Panc1 (cell line): Measurements from ENCODE around the gene INSIG2. TPM values are rescaled to one million over a fixed set of nuclear protein-coding genes. Genes with fewer than 3 reads are reported as not detected.

Source experiments
- ATAC-seq: fragments of 200-7000 bp; cut with Tn5 transposase; 2 replicates; pipeline ENCODE4 v1.9.1; 2020; ENCODE audit warnings: mild to moderate bottlenecking, moderate library complexity
- BruUV-seq: library from RNA; stranded (reverse); fragments of 400-500 nt; replicated peaks from 2 replicates; lab custom pipeline; 2021; lab: Mats Ljungman, UMichigan
- CTCF ChIA-PET: fragments of 300-600 bp; sonication (Branson Sonifier 250); formaldehyde crosslinking; loops from one replicate; lab custom pipeline; 2022; ENCODE audit warnings: antibody characterized with exemption; lab: Charles Lee
- POLR2A ChIA-PET: fragments of 300-600 bp; sonication (Branson Sonifier 250); formaldehyde crosslinking; loops from one replicate; lab custom pipeline; 2022; ENCODE audit warnings: antibody characterized with exemption; lab: Charles Lee
- DNase-seq: peaks from one replicate; pipeline ENCODE4 v3.0.0-alpha.2; 2010; ENCODE audit warnings: low read depth, low spot score
- H3K27ac ChIP-seq: 2 replicates; pipeline ENCODE4 v1.5.1; 2011; ENCODE audit warnings: mild to moderate bottlenecking, low read length, inconsistent platforms
- H3K27me3 ChIP-seq: fragments of 200-500 bp; sonication (Bioruptor generic); 2 replicates; pipeline ENCODE4 v1.6.0; 2014; ENCODE audit warnings: low read length, inconsistent platforms; ENCODE audit not compliant: control insufficient read depth, insufficient read depth
- H3K36me3 ChIP-seq: fragments of 200-500 bp; sonication (Bioruptor generic); 2 replicates; pipeline ENCODE4 v1.5.1; 2014; ENCODE audit warnings: inconsistent platforms, mild to moderate bottlenecking, low read length, moderate library complexity; ENCODE audit not compliant: control insufficient read depth, insufficient read depth
- H3K4me1 ChIP-seq: 2 replicates; pipeline ENCODE4 v1.5.1; 2011; ENCODE audit warnings: inconsistent platforms, mild to moderate bottlenecking, low read length, moderate library complexity; ENCODE audit not compliant: control insufficient read depth, insufficient read depth
- H3K4me3 ChIP-seq, 2 experiments: 2 replicates each; pipeline ENCODE4 v1.5.1; 2011 to 2012; ENCODE audit warnings: low read depth in 2 of 2, low read length in 2 of 2, mild to moderate bottlenecking in 2 of 2, inconsistent platforms in 1 of 2, moderate library complexity in 1 of 2
- H3K9me3 ChIP-seq: fragments of 200-500 bp; sonication (Bioruptor generic); 2 replicates; pipeline ENCODE4 v1.5.1; 2014; ENCODE audit warnings: low read depth, mild to moderate bottlenecking, inconsistent platforms, low read length, moderate library complexity; ENCODE audit not compliant: control insufficient read depth, insufficient read depth
- POLR2AphosphoS5 ChIP-seq: IDR thresholded peaks from 2 replicates; pipeline ENCODE4 v1.6.1; 2012; ENCODE audit warnings: mild to moderate bottlenecking, low read depth, low read length, moderate library complexity
- REST ChIP-seq, 2 experiments: IDR thresholded peaks; 2 replicates each; pipeline ENCODE4 v1.6.1; 2011 to 2012; ENCODE audit warnings: low read depth in 2 of 2, control low read depth in 1 of 2, low read length in 1 of 2, mild to moderate bottlenecking in 1 of 2, moderate library complexity in 1 of 2; ENCODE audit not compliant: insufficient read depth in 1 of 2
- SIN3A ChIP-seq: IDR thresholded peaks from 2 replicates; pipeline ENCODE4 v1.6.1; 2012; ENCODE audit warnings: low read depth, mild to moderate bottlenecking, low read length, moderate library complexity, borderline replicate concordance; ENCODE audit not compliant: insufficient read depth
- TCF7L2 ChIP-seq: IDR thresholded peaks from 2 replicates; pipeline ENCODE4 v1.6.1; 2011; ENCODE audit warnings: mild to moderate bottlenecking, low read depth, low read length, inconsistent platforms
- in situ Hi-C: cut with HindIII; loops from 2 replicates; pipeline ENCODE4 v1.10.0; 2016; ENCODE audit warnings: low sequenced_read_pairs, low pct_unique_long_range_greater_than_20kb
- intact Hi-C: fragments of 100-400 bp; cut with micrococcal nuclease; formaldehyde crosslinking; loops from one replicate; pipeline ENCODE4 v1.10.0; 2022; ENCODE audit not compliant: unreplicated experiment
- total RNA-seq: library from RNA; stranded (reverse); gene quantifications from one replicate; pipeline ENCODE4 v1.2.1, GENCODE V29; 2021; ENCODE audit not compliant: unreplicated experiment
- TF ChIP-seq, protein P1 (sequence below): fragments of 450-650 bp; IDR thresholded peaks from 2 replicates; pipeline ENCODE4 v1.5.1; 2017; ENCODE audit warnings: mild to moderate bottlenecking

Gene INSIG2
- total RNA-seq, 1 experiment from 2014 or later: 9.9 TPM

DNA sequence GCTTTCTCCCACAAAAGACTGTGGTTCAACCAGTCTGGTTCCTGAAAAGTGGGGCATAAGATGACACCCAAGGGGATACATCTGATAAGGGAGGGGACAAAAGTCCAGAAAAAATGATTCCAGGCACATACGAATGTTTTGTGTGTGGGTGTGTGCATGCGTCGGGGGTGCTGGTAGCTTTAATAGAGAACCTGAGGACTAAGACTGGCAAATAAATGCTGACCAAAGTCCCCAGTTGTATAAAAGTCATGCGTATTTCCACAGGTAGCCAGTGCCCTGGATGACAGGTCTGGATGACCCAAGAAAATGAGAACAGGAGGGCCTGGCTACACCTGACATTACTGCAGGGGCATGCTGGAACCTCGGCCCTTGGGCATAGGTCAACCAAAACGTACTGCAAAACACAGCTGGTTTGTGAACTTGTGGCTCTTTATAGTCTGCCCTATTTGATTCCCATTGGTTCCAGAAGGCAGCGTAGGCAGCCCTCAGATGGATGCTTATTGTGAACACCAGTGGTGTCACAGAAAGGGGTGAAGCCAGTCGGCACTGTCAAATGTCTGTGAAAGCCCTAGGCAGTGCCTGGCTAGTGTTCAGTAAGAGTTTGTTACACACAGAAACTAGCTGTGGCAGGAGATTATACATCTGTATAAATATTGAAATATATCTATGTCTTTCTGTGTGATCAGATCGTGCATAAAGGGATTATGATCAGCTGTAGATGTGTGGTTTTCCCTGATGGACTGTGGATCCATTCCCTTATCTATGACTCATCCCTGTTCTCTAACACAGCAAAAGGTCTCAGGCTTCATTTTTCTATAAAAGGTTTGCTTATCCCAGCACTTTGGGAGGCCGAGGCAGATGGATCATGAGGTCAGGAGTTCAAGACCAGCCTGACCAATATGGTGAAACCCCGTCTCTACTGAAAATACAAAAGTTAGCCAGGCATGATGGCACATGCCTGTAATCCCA, 58.3 kb downstream of the INSIG2 start:
- DNase-seq: no peak
- intact Hi-C loops: no loop called here
- Histone ChIP-seq H3K4me1 (no peaks in the 10 kb centered on the region), H3K9me3 (no peaks in the 10 kb centered on the region), H3K4me3 (no peak overlapping the region), H3K27me3 (peaks cover 5% of the 10 kb centered on the region; the same call in 1 of the 2 replicates), H3K36me3 (no peaks in the 10 kb centered on the region), H3K27ac (no peak overlapping the region)
- no TSS peak for BruUV-seq
- in situ Hi-C loops: no loop called here
- POLR2A ChIA-PET: no interaction called here
- ATAC-seq: no peak
- TF ChIP-seq SIN3A: no peak
- no peak for TF ChIP-seq REST (IDR thresholded peaks at IDR 0.05; ENCODE audit: insufficient read depth in 1 of 2, low read depth in 2 of 2, low read length in 1 of 2)
- TF ChIP-seq, protein P1, sequence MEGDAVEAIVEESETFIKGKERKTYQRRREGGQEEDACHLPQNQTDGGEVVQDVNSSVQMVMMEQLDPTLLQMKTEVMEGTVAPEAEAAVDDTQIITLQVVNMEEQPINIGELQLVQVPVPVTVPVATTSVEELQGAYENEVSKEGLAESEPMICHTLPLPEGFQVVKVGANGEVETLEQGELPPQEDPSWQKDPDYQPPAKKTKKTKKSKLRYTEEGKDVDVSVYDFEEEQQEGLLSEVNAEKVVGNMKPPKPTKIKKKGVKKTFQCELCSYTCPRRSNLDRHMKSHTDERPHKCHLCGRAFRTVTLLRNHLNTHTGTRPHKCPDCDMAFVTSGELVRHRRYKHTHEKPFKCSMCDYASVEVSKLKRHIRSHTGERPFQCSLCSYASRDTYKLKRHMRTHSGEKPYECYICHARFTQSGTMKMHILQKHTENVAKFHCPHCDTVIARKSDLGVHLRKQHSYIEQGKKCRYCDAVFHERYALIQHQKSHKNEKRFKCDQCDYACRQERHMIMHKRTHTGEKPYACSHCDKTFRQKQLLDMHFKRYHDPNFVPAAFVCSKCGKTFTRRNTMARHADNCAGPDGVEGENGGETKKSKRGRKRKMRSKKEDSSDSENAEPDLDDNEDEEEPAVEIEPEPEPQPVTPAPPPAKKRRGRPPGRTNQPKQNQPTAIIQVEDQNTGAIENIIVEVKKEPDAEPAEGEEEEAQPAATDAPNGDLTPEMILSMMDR: no peak
- TF ChIP-seq TCF7L2: no peak
- no peak for TF ChIP-seq POLR2AphosphoS5
- CTCF ChIA-PET: no interaction called here

DNA sequence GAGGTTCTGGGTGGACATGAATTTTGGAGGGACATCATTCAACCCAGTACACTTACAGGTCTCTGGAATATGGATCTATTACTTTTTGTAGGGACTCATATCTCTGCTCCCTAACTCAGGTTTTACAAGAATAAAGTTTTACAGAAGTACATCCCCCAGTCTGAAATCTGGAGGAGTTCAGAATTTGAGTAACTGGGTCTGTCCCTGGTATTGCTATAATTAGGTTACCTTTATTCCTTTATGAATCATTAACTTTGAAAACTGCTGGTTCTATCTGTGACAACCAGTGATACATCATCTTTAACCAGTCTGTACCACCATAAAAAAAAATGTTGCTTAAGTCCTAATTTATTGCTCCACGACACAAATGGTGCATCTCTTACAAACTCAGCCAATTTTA, 59.9 kb downstream of the INSIG2 start:
- H3K4me1 ChIP-seq: no peaks in the 10 kb centered on the region
- CTCF ChIA-PET: no interaction called here
- H3K27me3 ChIP-seq: peaks cover 5% of the 10 kb centered on the region; the same call in 1 of the 2 replicates
- no TSS peak for BruUV-seq
- intact Hi-C loops (no loop called here), in situ Hi-C loops (no loop called here)
- TF ChIP-seq, protein P1: no peak
- TF ChIP-seq REST (IDR thresholded peaks at IDR 0.05; ENCODE audit: insufficient read depth in 1 of 2, low read depth in 2 of 2, low read length in 1 of 2): no peak
- TF ChIP-seq SIN3A: no peak
- TF ChIP-seq TCF7L2: no peak
- no peak for TF ChIP-seq POLR2AphosphoS5
- H3K9me3 ChIP-seq: no peaks in the 10 kb centered on the region
- H3K27ac ChIP-seq: no peak overlapping the region
- H3K36me3 ChIP-seq: no peaks in the 10 kb centered on the region
- ATAC-seq (no peak), DNase-seq (no peak)
- POLR2A ChIA-PET: no interaction called here
- H3K4me3 ChIP-seq: no peak overlapping the region
